A549 (cell line): ENCODE results near the gene DNASE1L2. TPM values are rescaled to one million over a fixed set of nuclear protein-coding genes. Genes with fewer than 3 reads are reported as not detected.

Source experiments
- ATAC-seq, 2 experiments: fragments of 200-7000 bp in 1 of 2; fragments of >200 bp in 1 of 2; cut with Nextera tagmentation in 1 of 2; cut with Tn5 transposase in 1 of 2; 3 replicates each; pipeline versions ENCODE4 v1.8.0 to v1.9.1; 2018 to 2020; ENCODE audit warnings: mild to moderate bottlenecking in 1 of 2, moderate library complexity in 1 of 2
- CTCF ChIA-PET: fragments of 300-600 bp; sonication (Branson Sonifier 250); formaldehyde crosslinking; extraction: SDS; loops from one replicate; lab custom pipeline; 2021; ENCODE audit warnings: antibody characterized with exemption, inconsistent platforms; lab: Yijun Ruan, JAX
- POLR2A ChIA-PET: fragments of 350-600 bp; formaldehyde crosslinking; extraction: SDS; loops from one replicate; lab custom pipeline; 2021; ENCODE audit warnings: antibody characterized with exemption, inconsistent platforms; lab: Yijun Ruan, JAX
- DNase-seq, 2 experiments: peaks; one replicate each; pipeline versions ENCODE4 v3.0.0 to v3.0.0-alpha.2; 2011 to 2016; ENCODE audit warnings: low read depth in 1 of 2, low spot score in 1 of 2
- FAIRE-seq: peaks from 2 replicates; lab custom pipeline; 2011; peaks lifted over from hg19 to GRCh38; lab: Jason Lieb, UNC
- H3K27ac ChIP-seq, 2 experiments: fragments of >200 bp; sonication (Bioruptor Twin); formaldehyde crosslinking; 3 replicates each; pipeline ENCODE4 v1.5.1; 2016 to 2017
- H3K4me1 ChIP-seq: fragments of >200 bp; sonication (Bioruptor Twin); formaldehyde crosslinking; 3 replicates; pipeline ENCODE4 v1.6.1; 2016
- H3K4me2 ChIP-seq: fragments of >200 bp; sonication (Bioruptor Twin); formaldehyde crosslinking; 3 replicates; pipeline ENCODE4 v1.6.1; 2016
- H3K4me3 ChIP-seq: fragments of >200 bp; sonication (Bioruptor Twin); formaldehyde crosslinking; 3 replicates; pipeline ENCODE4 v1.5.1; 2016
- H3K9me3 ChIP-seq: fragments of >200 bp; sonication (Bioruptor Twin); formaldehyde crosslinking; 3 replicates; pipeline ENCODE4 v1.6.1; 2016
- ATOH8 ChIP-seq: fragments of 250-450 bp; sonication (Bioruptor Pico); IDR thresholded peaks from 2 replicates; pipeline ENCODE4 v1.5.0; 2020; ENCODE audit warnings: low read depth, mild to moderate bottlenecking, moderate library complexity
- BHLHE40 ChIP-seq: IDR thresholded peaks from 2 replicates; pipeline ENCODE4 v1.6.1; 2012; ENCODE audit warnings: low read depth, low read length, inconsistent platforms
- CBX2 ChIP-seq: fragments of 200-600 bp; sonication (generic); IDR thresholded peaks from 2 replicates; pipeline ENCODE4 v1.6.1; 2016; ENCODE audit warnings: low read depth, mild to moderate bottlenecking, borderline replicate concordance
- CBX8 ChIP-seq: fragments of 200-600 bp; sonication (generic); IDR thresholded peaks from 2 replicates; pipeline ENCODE4 v1.6.1; 2016
- CEBPB ChIP-seq, 2 experiments: fragments of >200 bp in 1 of 2; sonication (Bioruptor Twin) in 1 of 2; formaldehyde crosslinking in 1 of 2; IDR thresholded peaks; 2 replicates each; pipeline ENCODE4 v1.6.1; 2012 to 2016
- ELK1 ChIP-seq: fragments of 150-350 bp; IDR thresholded peaks from 2 replicates; pipeline ENCODE4 v1.6.1; 2014; ENCODE audit warnings: low read depth, mild to moderate bottlenecking, low read length
- FOSL2 ChIP-seq, 2 experiments: fragments of 450-650 bp in 1 of 2; fragments of >200 bp in 1 of 2; sonication (Bioruptor Twin) in 1 of 2; formaldehyde crosslinking; IDR thresholded peaks; 2 replicates each; pipeline versions ENCODE4 v1.5.0 to v1.6.1; 2016 to 2020; ENCODE audit warnings: mild to moderate bottlenecking in 1 of 2, moderate library complexity in 1 of 2
- GATA3 ChIP-seq: IDR thresholded peaks from 2 replicates; pipeline ENCODE4 v1.6.1; 2012; ENCODE audit warnings: borderline replicate concordance
- MAX ChIP-seq: IDR thresholded peaks from 2 replicates; pipeline ENCODE4 v1.6.1; 2012
- POLR2AphosphoS2 ChIP-seq: conservative IDR thresholded peaks from 2 replicates; pipeline ENCODE4 v1.6.1; 2012; ENCODE audit warnings: low read length, improper control_type of control experiment, inconsistent platforms
- RCOR1 ChIP-seq: fragments of 150-350 bp; IDR thresholded peaks from 2 replicates; pipeline ENCODE4 v1.6.1; 2014; ENCODE audit warnings: antibody characterized with exemption, low read length, low read depth
- REST ChIP-seq: fragments of 200-600 bp; sonication (generic); IDR thresholded peaks from 2 replicates; pipeline ENCODE4 v1.6.1; 2016; ENCODE audit warnings: antibody characterized with exemption, mild to moderate bottlenecking, moderate library complexity
- RFX5 ChIP-seq: fragments of 450-650 bp; IDR thresholded peaks from 2 replicates; pipeline ENCODE4 v1.7.1; 2014; ENCODE audit warnings: antibody characterized with exemption, mild to moderate bottlenecking, moderate library complexity
- ZFP36 ChIP-seq: fragments of 450-650 bp; IDR thresholded peaks from 2 replicates; pipeline ENCODE4 v1.6.1; 2014; ENCODE audit warnings: borderline replicate concordance; ENCODE audit not compliant: partially characterized antibody
- WGBS: methylation state at CpG from one replicate; pipeline ENCODE4 v1.1.6; 2017; ENCODE audit errors: missing lambda C conversion rate; 5-methylcytosine and 5-hydroxymethylcytosine counted together
- polyA plus RNA-seq, 4 experiments: library from polyadenylated mRNA; depleted of rRNA in 3 of 4; stranded (reverse); fragments of >200 nt; fragmentation: RNase III in 1 of 4; extraction: RNeasy Plus Mini Kit Qiagen cat#74134 plus additional on column Dnase treatment in 1 of 4; gene quantifications; 2 replicates in 3 of 4; 3 replicates in 1 of 4; pipeline ENCODE4 v1.2.3, GENCODE V29; 2011 to 2017
- TF ChIP-seq, protein P1 (sequence below): fragments of >200 bp; sonication (Bioruptor Twin); formaldehyde crosslinking; IDR thresholded peaks from 3 replicates; pipeline ENCODE4 v1.6.1; 2016

The DNASE1L2 gene
- polyA plus RNA-seq, 2 of the 4 experiments (the other 2 are of a cell fraction) = 0.36 to 1.2 TPM

- H3K27ac ChIP-seq = no peak overlapping the region
- ATAC-seq (no peak), FAIRE-seq (no peak), DNase-seq (no peak)
- no peak overlapping the region for H3K4me3 ChIP-seq
- no peak overlapping the region for H3K4me2 ChIP-seq
- H3K4me1 ChIP-seq = no peaks in the 10 kb centered on the region
- ChIA-PET POLR2A (no interaction called here), CTCF (interaction anchor here (1.4 kb wide), 1 partner anchor 146 kb away, joined by 5 read pairs; no protein-coding TSS in a partner anchor)
- WGBS = 89% methylated on average over 26 of the region's 26 CpGs
- no peak for TF ChIP-seq CBX2
- TF ChIP-seq, protein P1, sequence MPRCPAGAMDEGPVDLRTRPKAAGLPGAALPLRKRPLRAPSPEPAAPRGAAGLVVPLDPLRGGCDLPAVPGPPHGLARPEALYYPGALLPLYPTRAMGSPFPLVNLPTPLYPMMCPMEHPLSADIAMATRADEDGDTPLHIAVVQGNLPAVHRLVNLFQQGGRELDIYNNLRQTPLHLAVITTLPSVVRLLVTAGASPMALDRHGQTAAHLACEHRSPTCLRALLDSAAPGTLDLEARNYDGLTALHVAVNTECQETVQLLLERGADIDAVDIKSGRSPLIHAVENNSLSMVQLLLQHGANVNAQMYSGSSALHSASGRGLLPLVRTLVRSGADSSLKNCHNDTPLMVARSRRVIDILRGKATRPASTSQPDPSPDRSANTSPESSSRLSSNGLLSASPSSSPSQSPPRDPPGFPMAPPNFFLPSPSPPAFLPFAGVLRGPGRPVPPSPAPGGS = no peak
- no peak for TF ChIP-seq FOSL2 (IDR thresholded peaks at IDR 0.05)
- TF ChIP-seq FOSL2 (CRISPR knock-in tag; IDR thresholded peaks at IDR 0.05) = no peak
- TF ChIP-seq CEBPB (IDR thresholded peaks at IDR 0.05) = no peak
- no peak for TF ChIP-seq GATA3
- TF ChIP-seq POLR2AphosphoS2 = no peak
- no peak for TF ChIP-seq MAX
- TF ChIP-seq ZFP36 = no peak
- no peak for TF ChIP-seq ELK1
- no peak for TF ChIP-seq ATOH8 (CRISPR knock-in tag)
- no peak for TF ChIP-seq RCOR1
- no peak for TF ChIP-seq REST
- no peaks in the 10 kb centered on the region for H3K9me3 ChIP-seq
Observed at GRCh38 chr16:2276368-2277195, 40.3 kb downstream of the DNASE1L2 start.

GRCh38 chr16:2277466-2278271 lies 41.4 kb downstream of the DNASE1L2 start:
- H3K27ac ChIP-seq = no peak overlapping the region
- no peak overlapping the region for H3K4me3 ChIP-seq
- no peak for DNase-seq
- H3K4me1 ChIP-seq = no peaks in the 10 kb centered on the region
- no peak for TF ChIP-seq CBX8
- no peak for TF ChIP-seq RFX5
- no peak for TF ChIP-seq BHLHE40
- no peak overlapping the region for H3K4me2 ChIP-seq
- H3K9me3 ChIP-seq = no peaks in the 10 kb centered on the region
- POLR2A ChIA-PET = no interaction called here
- CTCF ChIA-PET = no interaction called here
- no peak for ATAC-seq
- no peak for FAIRE-seq
- WGBS = 89% methylated on average over 18 of the region's 25 CpGs
